Smooth muscle cell (in vitro differentiated cells): ENCODE results near the gene NPHS1. TPM values are rescaled to one million over a fixed set of nuclear protein-coding genes. Genes with fewer than 3 reads are reported as not detected.
"Not testable (repeated sequence)": the region's sequence is repeated elsewhere in the genome, so short reads cannot be mapped to it uniquely, and the experiment has no call there.

ENCODE experiments used
- DNase-seq: peaks from one replicate; lab custom pipeline; 2025; ENCODE audit not compliant: unreplicated experiment; lab: John Stamatoyannopoulos, UW
- H2AFZ ChIP-seq: fragments of 200-600 bp; sonication (generic); 2 replicates; pipeline ENCODE4 v1.6.0; 2016; ENCODE audit warnings: antibody characterized with exemption, low read depth, mild to moderate bottlenecking
- H3F3A ChIP-seq: fragments of 200-600 bp; sonication (generic); 2 replicates; pipeline ENCODE4 v1.6.0; 2017; ENCODE audit warnings: antibody characterized with exemption, low read depth
- H3K27ac ChIP-seq: fragments of 200-600 bp; sonication (generic); 2 replicates; pipeline ENCODE4 v1.5.1; 2016; ENCODE audit warnings: low read depth, mild to moderate bottlenecking
- H3K27me3 ChIP-seq: fragments of 200-600 bp; sonication (generic); 2 replicates; pipeline ENCODE4 v1.6.1; 2016; ENCODE audit warnings: low read depth, mild to moderate bottlenecking
- H3K36me3 ChIP-seq: fragments of 200-600 bp; sonication (generic); 2 replicates; pipeline ENCODE4 v1.5.1; 2016; ENCODE audit warnings: low read depth
- H3K4me1 ChIP-seq: fragments of 200-600 bp; sonication (generic); 2 replicates; pipeline ENCODE4 v1.5.1; 2016; ENCODE audit warnings: low read depth
- H3K4me2 ChIP-seq: fragments of 200-600 bp; sonication (generic); 2 replicates; pipeline ENCODE4 v1.6.0; 2016; ENCODE audit warnings: mild to moderate bottlenecking
- H3K4me3 ChIP-seq: fragments of 200-600 bp; sonication (generic); 2 replicates; pipeline ENCODE4 v1.5.1; 2016; ENCODE audit warnings: mild to moderate bottlenecking
- H3K79me2 ChIP-seq: fragments of 200-600 bp; sonication (generic); 2 replicates; pipeline ENCODE4 v1.6.0; 2016; ENCODE audit warnings: low read depth, mild to moderate bottlenecking
- H3K9ac ChIP-seq: fragments of 200-600 bp; sonication (generic); 2 replicates; pipeline ENCODE4 v1.6.0; 2016; ENCODE audit warnings: low read depth
- H3K9me3 ChIP-seq: fragments of 200-600 bp; sonication (generic); replicated peaks from 2 replicates; pipeline ENCODE4 v1.5.1; 2016; ENCODE audit warnings: low read depth
- H4K20me1 ChIP-seq: fragments of 200-600 bp; sonication (generic); 2 replicates; pipeline ENCODE4 v1.6.0; 2016; ENCODE audit warnings: low read depth
- WGBS: methylation state at CpG from one replicate; pipeline ENCODE4 v1.1.7; 2016; ENCODE audit warnings: low lambda C conversion rate; 5-methylcytosine and 5-hydroxymethylcytosine counted together
- polyA plus RNA-seq: library from polyadenylated mRNA; unstranded; fragments of >200 nt; fragmentation: Nextera tagmentation; extraction: Ambion mirVana; gene quantifications from 2 replicates; pipeline ENCODE4 v1.2.1, GENCODE V29; 2016
- total RNA-seq: library from RNA; depleted of rRNA; stranded (reverse); fragments of >200 nt; gene quantifications from 2 replicates; pipeline ENCODE4 v1.2.3, GENCODE V29; 2014
- TF ChIP-seq, protein P1 (sequence below): fragments of 200-600 bp; sonication (generic); IDR thresholded peaks from 2 replicates; pipeline ENCODE4 v1.5.1; 2017; ENCODE audit warnings: borderline replicate concordance, mild to moderate bottlenecking, antibody characterized with exemption; ENCODE audit not compliant: insufficient read depth, poor library complexity, severe bottlenecking

The NPHS1 gene
- total and polyA plus RNA-seq, 2 experiments from 2014 or later, result not detected

GRCh38 chr19:35841961-35842595 is 10.2 kb downstream of the NPHS1 start:
- H3K9ac ChIP-seq, result no peak overlapping the region

GRCh38 chr19:35836096-35836495 is 16.2 kb downstream of the NPHS1 start:
- H3K4me2 ChIP-seq, H3K79me2 ChIP-seq, H3K9ac ChIP-seq, H4K20me1 ChIP-seq, H3K4me1 ChIP-seq, H3K27ac ChIP-seq, DNase-seq, H3K27me3 ChIP-seq, H2AFZ ChIP-seq, H3K4me3 ChIP-seq, H3K36me3 ChIP-seq, H3K9me3 ChIP-seq, H3F3A ChIP-seq: not testable (repeated sequence)
- WGBS, result 72% methylated on average over 11 of the region's 11 CpGs

More at GRCh38 chr19:35841961-35842595, 10.2 kb downstream of the NPHS1 start:
- Histone ChIP-seq H3K4me1 (no peaks in the 10 kb centered on the region), H3K4me2 (no peak overlapping the region), H2AFZ (no peak overlapping the region), H3K9me3 (no peaks in the 10 kb centered on the region), H3K4me3 (no peak overlapping the region), H3K27me3 (peaks cover 52% of the 10 kb centered on the region), H3K27ac (no peak overlapping the region), H3K79me2 (no peaks in the 10 kb centered on the region), H3F3A (no peaks in the 10 kb centered on the region), H4K20me1 (no peaks in the 10 kb centered on the region), H3K36me3 (no peaks in the 10 kb centered on the region)
- WGBS, result 81% methylated on average over 13 of the region's 13 CpGs
- no peak for DNase-seq
- TF ChIP-seq, protein P1, sequence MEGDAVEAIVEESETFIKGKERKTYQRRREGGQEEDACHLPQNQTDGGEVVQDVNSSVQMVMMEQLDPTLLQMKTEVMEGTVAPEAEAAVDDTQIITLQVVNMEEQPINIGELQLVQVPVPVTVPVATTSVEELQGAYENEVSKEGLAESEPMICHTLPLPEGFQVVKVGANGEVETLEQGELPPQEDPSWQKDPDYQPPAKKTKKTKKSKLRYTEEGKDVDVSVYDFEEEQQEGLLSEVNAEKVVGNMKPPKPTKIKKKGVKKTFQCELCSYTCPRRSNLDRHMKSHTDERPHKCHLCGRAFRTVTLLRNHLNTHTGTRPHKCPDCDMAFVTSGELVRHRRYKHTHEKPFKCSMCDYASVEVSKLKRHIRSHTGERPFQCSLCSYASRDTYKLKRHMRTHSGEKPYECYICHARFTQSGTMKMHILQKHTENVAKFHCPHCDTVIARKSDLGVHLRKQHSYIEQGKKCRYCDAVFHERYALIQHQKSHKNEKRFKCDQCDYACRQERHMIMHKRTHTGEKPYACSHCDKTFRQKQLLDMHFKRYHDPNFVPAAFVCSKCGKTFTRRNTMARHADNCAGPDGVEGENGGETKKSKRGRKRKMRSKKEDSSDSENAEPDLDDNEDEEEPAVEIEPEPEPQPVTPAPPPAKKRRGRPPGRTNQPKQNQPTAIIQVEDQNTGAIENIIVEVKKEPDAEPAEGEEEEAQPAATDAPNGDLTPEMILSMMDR, result no peak

DNA sequence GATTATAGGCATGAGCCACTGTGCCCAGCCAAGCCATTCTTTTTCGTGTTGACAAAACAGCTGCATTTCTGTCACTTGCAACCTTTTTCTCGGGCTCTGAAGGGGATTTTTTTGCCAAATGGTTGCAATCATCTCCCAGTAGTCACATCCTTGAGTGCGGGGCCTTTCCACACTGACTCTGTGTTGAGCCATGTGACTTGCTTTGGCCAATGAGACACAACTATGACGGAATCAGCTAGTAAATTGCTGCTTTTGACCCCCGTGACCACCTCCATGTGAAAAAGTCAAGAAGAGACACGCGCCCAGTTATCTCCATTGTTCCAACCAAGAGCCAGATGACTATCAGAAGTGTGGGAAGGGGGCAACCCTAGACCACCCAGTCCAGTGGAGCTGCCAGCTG is 18.3 kb downstream of the NPHS1 start:
- H3K27me3 ChIP-seq, result peaks cover 10% of the 10 kb centered on the region
- no peaks in the 10 kb centered on the region for H3K36me3 ChIP-seq
- WGBS, result 71% methylated on average over 7 of the region's 7 CpGs
- no peak for DNase-seq
- no peaks in the 10 kb centered on the region for H3K4me1 ChIP-seq
- no peaks in the 10 kb centered on the region for H4K20me1 ChIP-seq
- H3K27ac ChIP-seq, result no peak overlapping the region
- H3K4me2 ChIP-seq, result no peak overlapping the region
- no peaks in the 10 kb centered on the region for H3K79me2 ChIP-seq
- TF ChIP-seq, protein P1, result no peak
- no peaks in the 10 kb centered on the region for H3K9me3 ChIP-seq
- no peak overlapping the region for H3K9ac ChIP-seq
- no peak overlapping the region for H3K4me3 ChIP-seq
- no peaks in the 10 kb centered on the region for H3F3A ChIP-seq
- no peak overlapping the region for H2AFZ ChIP-seq

DNA sequence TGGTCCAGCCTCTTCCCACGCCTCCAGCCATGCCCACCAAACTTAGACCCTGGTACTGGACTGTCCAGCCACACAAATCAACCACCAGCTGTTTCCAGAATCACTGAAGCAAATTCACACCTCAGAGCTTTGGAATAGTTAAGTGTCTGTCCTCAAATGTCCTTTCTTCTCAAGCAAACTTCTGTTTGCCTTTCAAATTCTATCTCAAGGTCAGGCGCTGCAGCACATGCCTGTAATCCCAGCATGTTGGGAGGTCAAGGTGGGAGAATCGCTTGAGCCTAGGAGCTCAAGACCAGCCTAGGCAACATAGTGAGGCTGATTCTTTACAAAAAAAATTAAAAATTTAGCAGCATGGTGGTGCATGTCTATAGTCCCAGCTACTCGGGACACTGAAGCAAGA is 20.2 kb downstream of the NPHS1 start:
- TF ChIP-seq, protein P1, result no peak
- no peaks in the 10 kb centered on the region for H3F3A ChIP-seq
- H2AFZ ChIP-seq, result no peak overlapping the region
- no peaks in the 10 kb centered on the region for H4K20me1 ChIP-seq
- H3K9ac ChIP-seq, result no peak overlapping the region
- DNase-seq, result no peak
- no peak overlapping the region for H3K27ac ChIP-seq
- H3K4me3 ChIP-seq, result no peak overlapping the region
- no peaks in the 10 kb centered on the region for H3K4me1 ChIP-seq
- H3K27me3 ChIP-seq, result peaks cover 10% of the 10 kb centered on the region
- no peaks in the 10 kb centered on the region for H3K79me2 ChIP-seq
- H3K9me3 ChIP-seq, result no peaks in the 10 kb centered on the region
- no peaks in the 10 kb centered on the region for H3K36me3 ChIP-seq
- 80% methylated on average over 4 of the region's 4 CpGs for WGBS
- H3K4me2 ChIP-seq, result no peak overlapping the region
